Measurements from ENCODE around the gene OLFM3. TPM values are rescaled to one million over a fixed set of nuclear protein-coding genes. Genes with fewer than 3 reads are reported as not detected.

The OLFM3 gene
- polyA plus RNA-seq, 3 donors: 28.6 to 32.3 (median 30.3) TPM

DNA sequence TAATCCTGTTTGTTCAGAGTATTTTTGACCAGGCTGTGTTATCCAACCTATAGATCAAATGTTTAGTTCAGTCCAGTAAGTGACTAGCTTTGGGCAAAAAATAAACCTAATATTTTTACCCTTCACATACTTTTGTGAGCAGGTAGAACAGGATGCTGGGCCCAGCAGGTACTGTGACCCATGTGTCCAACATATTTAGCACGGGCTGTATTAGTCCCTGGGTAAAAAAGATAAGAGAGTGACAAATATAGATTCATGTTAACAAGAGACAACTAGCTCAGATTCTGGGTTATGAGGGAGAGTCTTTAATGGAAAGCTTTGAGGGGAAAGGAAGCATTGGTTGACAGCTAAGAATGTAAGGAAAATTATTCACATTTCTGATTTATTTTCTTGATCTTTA lies 43.1 kb downstream of the OLFM3 start:
- DNase-seq (ENCODE audit: low read depth in 3 of 3, low spot score in 2 of 3): no peak

DNA sequence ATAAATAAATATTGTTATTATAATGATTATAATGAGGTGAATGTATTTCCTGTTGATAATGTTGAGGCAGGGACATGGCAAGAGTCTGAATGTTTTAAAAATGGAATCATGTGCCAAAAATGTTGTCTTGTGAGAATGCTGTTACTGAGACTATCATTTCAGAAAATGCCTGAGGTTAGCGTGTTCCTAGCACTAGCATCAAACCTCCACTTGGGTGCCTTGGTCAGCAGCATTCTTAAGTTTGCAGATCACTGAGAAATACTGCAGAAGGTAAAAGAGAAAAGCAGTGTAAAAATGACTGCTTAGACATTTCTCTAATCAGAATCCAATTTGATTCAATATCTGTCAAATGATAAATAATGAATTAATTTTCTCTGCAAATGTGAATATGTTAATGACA lies 50.8 kb downstream of the OLFM3 start:
- DNase-seq (ENCODE audit: low read depth in 3 of 3, low spot score in 2 of 3): no peak

DNA sequence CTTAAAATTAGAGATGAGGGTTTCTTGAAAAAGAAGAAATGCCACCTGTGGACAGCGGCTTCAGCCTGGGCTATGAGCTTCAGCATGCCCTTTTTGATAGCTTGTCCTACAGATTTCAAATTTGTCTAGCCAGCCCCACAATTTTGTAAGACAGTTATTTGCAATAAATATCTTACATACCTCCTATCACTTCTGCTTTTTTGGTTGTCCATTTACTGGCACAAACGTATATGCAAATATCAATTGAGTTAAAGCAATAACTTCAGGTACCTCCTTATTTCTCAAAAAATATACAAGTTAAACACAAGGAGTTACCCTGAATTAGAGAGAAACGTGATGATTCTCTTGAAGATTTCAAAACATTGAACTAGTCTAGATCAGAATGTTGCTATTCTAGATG lies 53.5 kb downstream of the OLFM3 start:
- DNase-seq (ENCODE audit: low read depth in 3 of 3, low spot score in 2 of 3): no peak

DNA sequence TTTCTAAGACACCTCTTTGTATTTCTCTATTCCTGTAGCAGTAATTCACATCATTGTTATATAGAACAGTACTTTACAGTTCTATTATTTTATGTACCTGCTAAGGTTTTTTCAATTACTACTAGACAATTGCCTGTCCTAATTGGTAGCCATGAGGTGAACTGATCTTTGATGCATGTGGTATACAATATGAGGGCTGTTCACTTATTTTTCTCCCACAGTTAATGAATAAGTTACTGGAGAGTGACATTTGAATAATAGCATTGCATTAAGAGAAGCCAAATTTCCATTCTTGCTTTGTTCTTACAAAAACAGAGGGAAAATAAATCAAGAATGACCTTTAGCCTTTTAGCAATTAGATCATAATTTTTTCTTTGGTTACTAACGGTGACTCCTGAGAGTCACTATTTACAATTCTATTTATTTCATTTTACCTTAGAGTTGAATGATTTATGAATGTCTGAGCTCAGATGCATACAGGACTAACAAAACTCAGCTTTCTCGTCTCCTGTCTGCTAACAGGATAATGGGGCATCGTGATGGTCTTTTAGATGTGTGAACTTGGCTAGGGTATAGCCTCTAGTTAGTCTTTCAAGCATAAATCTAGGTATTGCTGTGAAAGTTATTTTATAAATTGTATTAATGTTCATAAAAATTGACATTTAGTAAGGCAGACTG lies 54.1 kb downstream of the OLFM3 start:
- DNase-seq (ENCODE audit: low read depth in 3 of 3, low spot score in 2 of 3): no peak

DNA sequence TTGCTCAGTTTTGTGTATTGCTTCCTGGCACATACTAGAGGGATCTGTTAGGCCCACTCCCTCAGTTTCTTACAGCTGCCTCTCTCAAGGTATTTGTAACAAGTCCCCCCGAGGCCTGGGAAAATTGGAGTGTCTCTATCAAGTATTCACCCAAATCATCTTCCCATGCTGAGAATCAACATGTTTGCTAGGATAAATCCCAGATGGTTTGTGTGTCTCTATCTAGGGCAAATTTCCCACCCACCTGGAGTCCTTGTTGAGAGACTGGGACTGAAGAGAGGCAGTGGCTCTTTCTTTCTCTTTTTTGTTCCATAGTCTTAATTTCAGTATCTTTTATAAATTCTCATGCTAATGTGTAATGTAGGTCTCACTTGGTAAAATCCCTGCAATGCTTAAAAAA lies 58.0 kb downstream of the OLFM3 start:
- no peak for DNase-seq (ENCODE audit: low read depth in 3 of 3, low spot score in 2 of 3)

DNA sequence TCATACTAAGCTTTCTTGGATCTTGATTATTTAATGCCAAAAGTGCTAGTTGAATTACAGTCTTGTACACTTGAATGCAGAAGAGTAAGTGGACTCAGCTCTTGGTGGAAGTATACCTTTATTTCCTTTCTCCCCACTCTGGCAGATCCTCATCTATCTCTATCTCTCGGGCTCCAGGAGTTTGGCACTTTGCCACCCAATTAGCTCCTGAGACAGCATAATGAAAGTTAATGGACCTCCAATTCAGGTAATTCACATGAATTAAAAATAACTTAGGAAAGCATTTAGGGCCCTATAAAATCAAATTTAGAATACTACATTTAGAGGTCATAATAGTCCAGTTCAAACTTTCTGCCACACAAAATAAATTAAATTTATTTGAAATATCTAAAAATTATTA lies 67.4 kb downstream of the OLFM3 start:
- DNase-seq (ENCODE audit: low read depth in 3 of 3, low spot score in 2 of 3): no peak

DNA sequence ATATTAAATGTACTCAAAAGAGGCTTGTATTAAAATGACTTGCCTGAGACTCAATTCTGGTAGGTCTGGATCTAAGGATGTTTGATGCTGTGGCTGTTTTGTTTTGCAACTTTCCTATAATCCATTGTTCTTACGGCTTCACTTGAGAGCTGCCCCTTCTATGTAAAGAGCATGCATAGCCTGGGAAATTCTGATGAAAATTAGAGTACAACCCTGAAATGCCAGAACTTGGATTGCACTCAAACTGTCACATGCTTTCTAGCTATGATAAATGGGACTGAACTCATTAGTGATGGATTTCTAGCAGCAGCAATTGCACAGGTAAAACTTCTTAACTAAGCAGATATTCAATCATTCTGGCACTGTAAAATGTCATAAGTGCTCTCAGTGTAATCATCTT lies 67.9 kb downstream of the OLFM3 start:
- DNase-seq (ENCODE audit: low read depth in 3 of 3, low spot score in 2 of 3): no peak

DNA sequence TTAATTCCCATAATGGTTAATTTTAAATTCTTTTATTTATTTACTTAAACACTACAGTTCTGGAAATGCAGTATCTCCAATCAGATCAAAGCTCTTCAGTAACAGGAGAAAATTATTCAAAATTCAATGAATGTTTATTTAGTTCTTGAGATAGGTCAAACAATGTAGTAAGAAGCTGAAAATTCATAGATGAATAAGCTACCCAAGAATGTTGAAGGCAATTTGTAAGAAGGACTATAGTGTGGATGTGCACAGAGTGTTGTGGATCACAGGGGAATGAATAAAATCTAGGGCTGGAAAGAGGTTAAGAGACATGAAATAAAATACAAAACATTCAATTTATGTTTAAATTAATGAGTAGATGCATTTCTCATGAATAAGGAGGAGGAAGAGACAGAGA lies 72.0 kb downstream of the OLFM3 start:
- DNase-seq (ENCODE audit: low read depth in 3 of 3, low spot score in 2 of 3): no peak

DNA sequence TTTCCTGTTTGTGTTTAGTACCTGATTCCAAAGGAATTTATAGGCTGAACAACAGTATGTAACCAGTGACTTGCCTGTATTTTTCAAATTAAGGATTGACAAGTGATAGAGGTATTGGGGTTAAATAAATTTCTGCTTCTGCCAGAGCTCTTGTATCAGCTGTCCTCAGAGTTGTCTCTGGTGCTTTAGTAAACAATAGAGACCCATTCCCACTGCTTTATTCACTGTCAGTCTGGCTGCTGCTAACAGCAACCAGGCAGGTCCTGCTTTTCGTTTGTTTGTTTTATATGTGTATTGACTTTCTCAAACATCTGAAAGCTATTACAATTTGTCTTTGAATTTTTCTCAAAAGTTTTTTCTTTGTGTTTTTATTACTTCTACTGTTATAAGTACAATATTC lies 76.1 kb downstream of the OLFM3 start:
- DNase-seq (ENCODE audit: low read depth in 3 of 3, low spot score in 2 of 3): no peak

DNA sequence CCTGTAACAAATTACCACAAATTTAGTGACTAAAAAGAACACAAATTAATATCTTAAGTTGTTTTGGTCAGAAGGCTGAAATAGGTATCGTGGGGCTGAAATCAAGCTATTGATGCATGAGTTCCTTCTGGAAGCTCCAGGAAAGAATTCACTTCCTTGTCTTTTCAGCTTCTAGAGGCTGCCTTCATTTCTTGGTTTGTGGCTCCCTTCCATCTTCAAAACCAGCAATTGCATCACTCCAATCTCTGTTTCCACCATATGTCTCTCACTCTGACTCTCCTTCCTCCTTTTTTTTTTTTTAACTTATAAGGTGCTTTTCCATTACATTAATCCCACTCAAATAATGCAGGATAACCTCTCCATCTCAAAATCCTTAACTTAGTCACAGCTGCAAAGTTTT lies 78.4 kb downstream of the OLFM3 start:
- DNase-seq (ENCODE audit: low read depth in 3 of 3, low spot score in 2 of 3): no peak

DNA sequence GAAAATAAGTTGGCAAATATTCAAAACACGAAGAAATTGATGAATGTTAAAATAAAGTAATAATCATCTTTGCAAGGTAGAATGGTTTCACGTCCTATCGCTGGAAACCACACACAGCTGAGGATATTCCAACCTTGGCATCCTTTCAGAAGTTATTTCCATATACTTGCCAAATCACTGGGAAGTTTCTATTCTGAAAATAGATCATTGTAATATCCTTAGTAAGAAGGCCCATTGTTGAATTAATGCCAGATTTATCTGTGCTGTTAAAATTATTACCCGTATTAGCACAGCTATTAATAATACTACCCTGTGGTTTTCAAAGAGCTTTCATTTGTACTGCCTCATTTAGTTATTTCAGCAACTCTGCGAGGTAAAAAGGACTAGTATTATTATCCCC lies 81.1 kb downstream of the OLFM3 start:
- DNase-seq (ENCODE audit: low read depth in 3 of 3, low spot score in 2 of 3): no peak

DNA sequence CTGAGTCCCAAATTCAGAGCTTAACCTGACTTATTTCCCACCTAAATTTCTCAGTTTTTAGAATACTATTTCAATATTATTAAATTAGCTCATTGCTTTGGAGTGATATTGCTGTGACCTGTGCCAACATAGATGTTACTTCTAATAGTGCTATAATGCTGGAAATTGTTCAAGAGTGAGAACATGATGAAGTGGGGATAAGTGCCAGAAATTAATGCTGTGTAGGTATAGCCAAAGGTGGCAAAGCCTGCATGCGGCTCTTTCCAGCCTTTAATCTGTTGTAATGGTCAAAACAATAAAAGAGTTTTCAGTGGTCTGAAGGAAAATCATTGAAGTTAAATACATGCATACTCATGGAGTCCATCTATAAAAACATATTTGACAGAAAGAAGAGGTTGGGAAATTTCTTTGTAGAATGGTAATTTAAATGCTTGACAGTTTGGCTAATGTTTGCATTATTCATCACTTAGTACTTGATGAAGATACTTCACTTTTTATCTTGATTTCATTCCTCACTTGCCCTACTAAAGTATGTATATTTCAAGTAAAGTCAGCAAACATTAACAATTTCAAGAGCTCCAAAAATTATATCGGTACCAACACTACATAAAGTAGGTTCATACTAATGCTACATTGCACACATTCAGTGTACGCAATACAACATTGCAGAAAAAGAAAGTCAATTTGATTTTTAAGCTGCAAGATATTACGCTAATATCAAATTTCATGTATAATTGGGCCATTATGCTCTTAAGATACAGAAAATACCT lies 82.1 kb downstream of the OLFM3 start:
- no peak for DNase-seq (ENCODE audit: low read depth in 3 of 3, low spot score in 2 of 3)

DNA sequence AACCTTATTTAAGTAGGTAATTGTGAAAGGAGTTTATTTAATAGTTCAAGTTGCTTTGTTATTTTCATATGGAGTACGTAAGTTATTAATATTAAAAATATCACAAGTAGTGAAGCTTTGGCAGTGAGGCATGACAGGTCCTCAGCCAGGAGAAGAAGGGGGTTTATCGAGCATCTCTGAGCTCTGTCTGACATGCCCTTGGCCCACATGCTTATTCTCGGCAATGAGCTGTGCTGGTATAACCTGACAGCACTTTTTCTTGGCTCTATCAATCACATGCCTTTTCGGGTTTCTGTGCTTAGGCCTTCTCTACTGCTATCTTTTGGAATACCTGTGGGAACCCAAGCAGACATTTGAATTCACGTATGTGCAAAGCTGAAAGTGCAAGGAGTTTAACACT lies 84.8 kb downstream of the OLFM3 start:
- DNase-seq (ENCODE audit: low read depth in 3 of 3, low spot score in 2 of 3): no peak

DNA sequence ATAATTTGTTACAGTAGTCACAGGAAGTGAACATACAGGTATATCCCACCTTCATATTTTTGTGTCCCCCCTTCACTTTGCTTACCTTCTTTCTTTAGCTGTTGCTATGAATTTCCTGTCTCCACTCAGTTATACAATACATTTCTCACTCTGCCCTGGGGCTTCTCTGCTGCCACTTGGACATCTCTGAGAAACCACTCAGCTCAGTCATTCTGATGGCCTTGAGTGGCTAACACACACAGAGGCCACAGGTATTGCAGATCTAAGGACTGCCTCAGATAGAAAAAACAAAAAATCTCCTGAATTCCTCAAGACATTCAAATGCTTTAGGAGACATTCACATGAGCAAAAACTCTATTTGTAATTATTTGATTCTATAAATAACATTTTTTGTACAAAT lies 87.7 kb downstream of the OLFM3 start:
- DNase-seq (ENCODE audit: low read depth in 3 of 3, low spot score in 2 of 3): no peak

DNA sequence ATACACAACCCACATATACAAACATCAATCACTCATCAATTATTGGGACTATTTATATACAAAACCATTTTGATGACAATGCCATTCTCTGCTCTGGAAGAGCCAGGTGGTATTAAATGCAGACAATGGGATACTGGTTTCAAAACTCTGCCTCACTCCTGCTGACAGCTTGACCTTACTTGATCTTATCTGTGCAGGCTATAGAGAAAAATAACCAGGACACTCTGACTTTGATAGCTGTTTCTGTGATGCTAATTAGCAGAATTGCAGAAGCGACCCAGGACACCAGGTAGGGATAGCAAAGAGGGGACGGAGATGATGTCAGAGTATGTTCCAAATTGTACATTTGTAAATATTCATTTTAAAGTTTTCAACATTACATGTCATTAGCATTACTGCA lies 89.5 kb downstream of the OLFM3 start:
- DNase-seq (ENCODE audit: low read depth in 3 of 3, low spot score in 2 of 3): no peak

DNA sequence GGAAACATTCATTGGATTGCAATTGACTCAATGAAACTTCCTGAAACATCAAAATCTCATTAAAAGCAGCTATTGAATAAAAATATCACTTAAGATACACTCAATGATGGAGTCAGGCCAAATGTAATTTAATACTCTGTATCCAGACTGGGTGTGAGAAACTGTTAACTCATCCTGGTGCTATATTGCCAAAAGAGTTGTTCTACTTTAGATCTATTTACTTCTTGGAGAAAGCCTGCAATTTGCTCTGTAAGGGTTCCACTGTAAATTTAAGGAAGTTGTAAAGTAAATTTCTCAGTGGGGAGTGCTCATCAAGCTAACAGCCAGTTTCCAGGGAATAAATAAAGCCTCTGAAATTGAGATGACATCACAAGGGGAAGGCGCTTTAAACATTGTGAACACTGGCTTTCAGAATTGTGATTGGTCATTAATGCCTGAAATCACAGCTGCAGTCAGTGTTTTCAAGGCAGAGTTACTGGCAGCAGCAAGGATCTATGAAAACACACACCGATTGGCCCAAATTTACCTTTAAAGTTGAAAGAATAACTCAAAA lies 91.4 kb downstream of the OLFM3 start:
- no peak for DNase-seq (ENCODE audit: low read depth in 3 of 3, low spot score in 2 of 3)

DNA sequence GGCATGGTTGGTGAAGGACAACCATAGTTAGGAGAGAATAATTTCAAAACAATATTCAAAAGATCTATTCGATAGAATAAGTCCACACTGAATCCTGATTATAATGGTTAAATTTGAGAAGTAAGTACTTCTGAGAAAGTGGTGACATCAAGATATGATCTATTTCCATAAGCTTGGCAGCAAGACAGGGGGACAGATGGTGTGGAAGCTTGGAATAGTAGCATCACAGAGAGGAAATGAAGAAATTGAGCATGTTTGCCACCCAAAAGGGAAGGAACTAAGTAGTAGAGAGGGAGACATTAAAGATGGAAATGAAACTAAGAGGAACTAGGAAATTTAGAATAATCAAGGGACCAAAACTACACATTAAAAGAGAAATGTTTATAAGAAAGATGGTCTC lies 94.5 kb downstream of the OLFM3 start:
- no peak for DNase-seq (ENCODE audit: low read depth in 3 of 3, low spot score in 2 of 3)

DNA sequence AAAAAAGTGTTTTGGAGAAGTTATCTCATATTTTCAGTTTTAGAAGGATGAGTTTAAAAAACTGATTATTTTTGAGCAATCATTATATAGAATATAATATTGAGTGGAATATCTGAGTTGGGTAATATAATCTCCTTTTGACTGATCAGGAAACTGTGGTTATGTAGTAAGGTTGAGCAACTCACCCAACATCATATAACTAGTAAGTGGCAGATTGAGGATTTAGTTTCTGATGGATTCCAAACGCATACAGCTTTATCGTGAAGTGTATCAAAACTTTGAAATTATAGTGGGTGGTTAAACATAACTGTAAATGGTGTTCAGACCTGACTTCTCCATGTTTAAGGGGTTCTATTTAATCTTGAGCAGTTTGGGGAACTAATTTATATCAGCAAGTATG lies 98.6 kb downstream of the OLFM3 start:
- DNase-seq (ENCODE audit: low read depth in 3 of 3, low spot score in 2 of 3): no peak

DNA sequence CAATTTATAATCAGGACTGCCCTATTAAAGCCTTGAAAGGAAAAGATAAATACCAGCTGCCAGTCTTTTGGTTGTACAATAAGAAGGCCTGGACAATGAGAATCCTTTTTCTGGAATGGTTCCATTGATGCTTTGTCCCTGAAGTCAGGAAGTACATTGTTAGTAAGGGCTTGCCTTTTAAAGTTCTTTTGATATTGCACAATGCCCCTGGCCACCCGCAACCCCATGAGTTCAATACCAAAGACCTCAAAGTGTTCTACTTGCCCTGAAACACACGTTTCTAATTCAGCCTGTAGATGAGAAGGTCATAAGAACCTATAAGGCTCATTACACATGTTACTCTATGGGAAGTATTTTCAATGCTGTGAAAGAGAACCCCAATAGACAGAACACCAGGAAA lies 112.1 kb downstream of the OLFM3 start:
- no peak for DNase-seq (ENCODE audit: low read depth in 3 of 3, low spot score in 2 of 3)

DNA sequence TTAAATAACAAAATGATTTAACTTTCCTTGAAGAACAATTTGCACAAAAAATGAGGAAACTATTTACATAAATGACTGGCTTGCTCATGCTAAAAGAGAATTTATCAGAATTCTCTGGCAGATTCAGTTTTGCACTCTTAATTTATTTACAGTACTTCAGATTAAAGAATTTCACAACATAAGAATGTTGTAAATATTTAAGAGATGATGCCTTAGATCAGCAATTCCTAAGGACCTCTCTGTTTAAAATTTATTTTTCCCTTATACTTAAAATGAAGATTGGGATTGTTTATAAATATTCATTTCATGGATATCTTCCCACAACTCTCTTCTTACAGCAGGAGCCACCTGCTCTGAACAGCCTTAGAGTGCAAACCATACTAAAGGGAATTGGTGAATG lies 120.8 kb downstream of the OLFM3 start:
- no peak for DNase-seq (ENCODE audit: low read depth in 3 of 3, low spot score in 2 of 3)

DNA sequence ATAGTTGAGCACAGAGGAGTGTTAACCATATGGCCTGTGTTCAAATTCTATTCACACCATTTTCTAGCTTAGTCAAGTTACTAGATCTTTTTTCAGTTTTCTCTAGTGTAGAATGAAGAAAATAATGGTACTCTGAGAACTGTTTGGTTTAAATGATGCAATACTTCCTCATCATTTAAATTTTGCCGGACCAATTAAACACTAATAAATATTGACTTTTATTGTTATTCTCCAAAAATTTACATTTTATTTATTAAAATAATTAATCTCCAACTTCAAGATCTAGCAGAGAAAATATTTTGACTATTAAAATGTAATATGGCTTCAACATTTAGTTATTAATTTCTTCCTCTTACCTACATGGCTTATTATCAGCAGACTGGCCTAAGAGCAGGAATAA lies 123.1 kb downstream of the OLFM3 start:
- no peak for DNase-seq (ENCODE audit: low read depth in 3 of 3, low spot score in 2 of 3)

DNA sequence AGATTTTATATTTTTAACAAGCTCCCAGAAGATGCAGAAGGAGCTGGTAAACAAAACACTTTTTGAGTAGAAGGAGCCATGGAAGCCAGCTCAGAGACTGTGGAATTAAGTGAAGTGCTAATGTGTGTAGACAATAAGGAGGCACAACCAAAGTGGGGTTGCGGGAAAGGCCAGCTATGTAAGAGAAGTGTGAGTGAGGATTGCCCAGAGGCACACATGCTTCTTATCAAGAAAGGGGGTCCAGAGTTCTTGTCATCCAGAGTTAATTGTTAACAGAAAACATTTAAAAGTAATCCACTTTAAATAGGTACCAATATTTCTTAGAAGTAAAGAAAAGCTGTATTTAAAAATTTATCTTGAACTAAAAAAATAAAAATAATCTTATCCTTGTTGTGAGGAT lies 136.8 kb downstream of the OLFM3 start:
- DNase-seq (ENCODE audit: low read depth in 3 of 3, low spot score in 2 of 3): no peak

Data from right renal cortex interstitium (tissue), 3 donors.